RWPE2 (cell line): Measurements from ENCODE around the gene PROX1.

Experiments
- ATAC-seq: fragments of 200-7000 bp; cut with Tn5 transposase; 3 replicates; pipeline ENCODE4 v1.9.1; 2021; ENCODE audit warnings: low read depth
- DNase-seq: peaks from one replicate; pipeline ENCODE4 v3.0.0-alpha.2; 2020; ENCODE audit warnings: low spot score
- H3K27ac ChIP-seq: fragments of 450-650 bp; 2 replicates; pipeline ENCODE4 v1.5.1; 2017; ENCODE audit warnings: mild to moderate bottlenecking; ENCODE audit not compliant: poor library complexity, severe bottlenecking
- H3K27me3 ChIP-seq: fragments of 250-450 bp; sonication (Bioruptor Pico); 2 replicates; pipeline ENCODE4 v1.5.1; 2021; ENCODE audit warnings: mild to moderate bottlenecking, moderate library complexity; ENCODE audit not compliant: insufficient read depth, poor library complexity, severe bottlenecking
- H3K36me3 ChIP-seq: fragments of 250-450 bp; sonication (Bioruptor Pico); 2 replicates; pipeline ENCODE4 v1.5.1; 2020; ENCODE audit warnings: low read depth, mild to moderate bottlenecking, moderate library complexity
- H3K4me1 ChIP-seq: fragments of 250-450 bp; sonication (Bioruptor Pico); 2 replicates; pipeline ENCODE4 v1.5.1; 2021; ENCODE audit warnings: mild to moderate bottlenecking, moderate library complexity; ENCODE audit not compliant: insufficient read depth, poor library complexity, severe bottlenecking
- H3K4me3 ChIP-seq: fragments of 250-450 bp; sonication (Bioruptor Pico); 2 replicates; pipeline ENCODE4 v1.5.1; 2021; ENCODE audit warnings: mild to moderate bottlenecking, moderate library complexity; ENCODE audit not compliant: severe bottlenecking
- H3K9me3 ChIP-seq: fragments of 250-450 bp; sonication (Bioruptor Pico); 2 replicates; pipeline ENCODE4 v1.5.1; 2021; ENCODE audit warnings: mild to moderate bottlenecking, moderate library complexity; ENCODE audit not compliant: severe bottlenecking
- CTCF ChIP-seq: fragments of 450-650 bp; IDR thresholded peaks from one replicate; pipeline ENCODE4 v1.5.1; 2017; ENCODE audit warnings: mild to moderate bottlenecking, moderate library complexity; ENCODE audit not compliant: poor library complexity, severe bottlenecking

Gene PROX1

GRCh38 chr1:213982672-213983492 lies 4.9 kb upstream of the PROX1 start:
- TF ChIP-seq CTCF: no peak
- Histone ChIP-seq H3K27ac (no peak overlapping the region), H3K36me3 (no peaks in the 10 kb centered on the region), H3K27me3 (peaks cover 20% of the 10 kb centered on the region), H3K4me3 (no peak overlapping the region), H3K4me1 (no peaks in the 10 kb centered on the region), H3K9me3 (no peaks in the 10 kb centered on the region)
- ATAC-seq: no peak
- no peak for DNase-seq

GRCh38 chr1:213983493-213984386 lies 4.0 kb upstream of the PROX1 start:
- Histone ChIP-seq H3K4me3 (no peak overlapping the region), H3K27ac (no peak overlapping the region), H3K27me3 (peaks cover 21% of the 10 kb centered on the region), H3K36me3 (no peaks in the 10 kb centered on the region), H3K4me1 (no peaks in the 10 kb centered on the region), H3K9me3 (no peaks in the 10 kb centered on the region)
- DNase-seq: no peak
- no peak for ATAC-seq
- no peak for TF ChIP-seq CTCF

GRCh38 chr1:213984387-213985208 lies 3.2 kb upstream of the PROX1 start:
- DNase-seq (no peak), ATAC-seq (no peak)
- Histone ChIP-seq H3K9me3 (no peaks in the 10 kb centered on the region), H3K4me3 (no peak overlapping the region), H3K27me3 (peaks cover 29% of the 10 kb centered on the region), H3K36me3 (no peaks in the 10 kb centered on the region), H3K4me1 (no peaks in the 10 kb centered on the region), H3K27ac (no peak overlapping the region)
- TF ChIP-seq CTCF: no peak

- no peaks in the 10 kb centered on the region for H3K36me3 ChIP-seq
- peaks cover 30% of the 10 kb centered on the region for H3K27me3 ChIP-seq
- no peak overlapping the region for H3K27ac ChIP-seq
- H3K9me3 ChIP-seq: no peaks in the 10 kb centered on the region
- ATAC-seq: no peak
- TF ChIP-seq CTCF: no peak
- no peak overlapping the region for H3K4me3 ChIP-seq
- H3K4me1 ChIP-seq: no peaks in the 10 kb centered on the region
- no peak for DNase-seq
Measured at GRCh38 chr1:213985209-213986019, 2.4 kb upstream of the PROX1 start.
